D721Med (cell line): ENCODE data around the gene GPR17.

Source experiments
- DNase-seq: peaks from one replicate; pipeline ENCODE4 v3.0.0; 2011; ENCODE audit warnings: low spot score; ENCODE audit not compliant: insufficient read length
- FAIRE-seq: peaks from 2 replicates; lab custom pipeline; 2011; peaks lifted over from hg19 to GRCh38; lab: Jason Lieb, UNC
- TF ChIP-seq, protein P1 (sequence below): IDR thresholded peaks from 2 replicates; pipeline ENCODE4 v1.5.1; 2012; ENCODE audit warnings: mild to moderate bottlenecking, control low read depth; ENCODE audit not compliant: insufficient read depth; ENCODE audit errors: missing control alignments

Gene GPR17

GRCh38 chr2:127650785-127651380 lies 4.9 kb downstream of the GPR17 start:
- no peak for FAIRE-seq
- TF ChIP-seq, protein P1, sequence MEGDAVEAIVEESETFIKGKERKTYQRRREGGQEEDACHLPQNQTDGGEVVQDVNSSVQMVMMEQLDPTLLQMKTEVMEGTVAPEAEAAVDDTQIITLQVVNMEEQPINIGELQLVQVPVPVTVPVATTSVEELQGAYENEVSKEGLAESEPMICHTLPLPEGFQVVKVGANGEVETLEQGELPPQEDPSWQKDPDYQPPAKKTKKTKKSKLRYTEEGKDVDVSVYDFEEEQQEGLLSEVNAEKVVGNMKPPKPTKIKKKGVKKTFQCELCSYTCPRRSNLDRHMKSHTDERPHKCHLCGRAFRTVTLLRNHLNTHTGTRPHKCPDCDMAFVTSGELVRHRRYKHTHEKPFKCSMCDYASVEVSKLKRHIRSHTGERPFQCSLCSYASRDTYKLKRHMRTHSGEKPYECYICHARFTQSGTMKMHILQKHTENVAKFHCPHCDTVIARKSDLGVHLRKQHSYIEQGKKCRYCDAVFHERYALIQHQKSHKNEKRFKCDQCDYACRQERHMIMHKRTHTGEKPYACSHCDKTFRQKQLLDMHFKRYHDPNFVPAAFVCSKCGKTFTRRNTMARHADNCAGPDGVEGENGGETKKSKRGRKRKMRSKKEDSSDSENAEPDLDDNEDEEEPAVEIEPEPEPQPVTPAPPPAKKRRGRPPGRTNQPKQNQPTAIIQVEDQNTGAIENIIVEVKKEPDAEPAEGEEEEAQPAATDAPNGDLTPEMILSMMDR: no peak
- no peak for DNase-seq

DNA sequence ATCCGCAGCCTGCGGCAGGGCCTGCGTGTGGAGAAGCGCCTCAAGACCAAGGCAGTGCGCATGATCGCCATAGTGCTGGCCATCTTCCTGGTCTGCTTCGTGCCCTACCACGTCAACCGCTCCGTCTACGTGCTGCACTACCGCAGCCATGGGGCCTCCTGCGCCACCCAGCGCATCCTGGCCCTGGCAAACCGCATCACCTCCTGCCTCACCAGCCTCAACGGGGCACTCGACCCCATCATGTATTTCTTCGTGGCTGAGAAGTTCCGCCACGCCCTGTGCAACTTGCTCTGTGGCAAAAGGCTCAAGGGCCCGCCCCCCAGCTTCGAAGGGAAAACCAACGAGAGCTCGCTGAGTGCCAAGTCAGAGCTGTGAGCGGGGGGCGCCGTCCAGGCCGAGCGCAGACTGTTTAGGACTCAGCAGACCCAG lies 5.4 kb downstream of the GPR17 start:
- no peak for FAIRE-seq
- no peak for DNase-seq
- TF ChIP-seq, protein P1: no peak

- no peak for FAIRE-seq
Measured at GRCh38 chr2:127651971-127652550, 6.1 kb downstream of the GPR17 start.

GRCh38 chr2:127652786-127653357 lies 6.9 kb downstream of the GPR17 start:
- no peak for DNase-seq
- no peak for FAIRE-seq
- TF ChIP-seq, protein P1: no peak

More at GRCh38 chr2:127651971-127652550, 6.1 kb downstream of the GPR17 start:
- no peak for DNase-seq
- TF ChIP-seq, protein P1: no peak

DNA sequence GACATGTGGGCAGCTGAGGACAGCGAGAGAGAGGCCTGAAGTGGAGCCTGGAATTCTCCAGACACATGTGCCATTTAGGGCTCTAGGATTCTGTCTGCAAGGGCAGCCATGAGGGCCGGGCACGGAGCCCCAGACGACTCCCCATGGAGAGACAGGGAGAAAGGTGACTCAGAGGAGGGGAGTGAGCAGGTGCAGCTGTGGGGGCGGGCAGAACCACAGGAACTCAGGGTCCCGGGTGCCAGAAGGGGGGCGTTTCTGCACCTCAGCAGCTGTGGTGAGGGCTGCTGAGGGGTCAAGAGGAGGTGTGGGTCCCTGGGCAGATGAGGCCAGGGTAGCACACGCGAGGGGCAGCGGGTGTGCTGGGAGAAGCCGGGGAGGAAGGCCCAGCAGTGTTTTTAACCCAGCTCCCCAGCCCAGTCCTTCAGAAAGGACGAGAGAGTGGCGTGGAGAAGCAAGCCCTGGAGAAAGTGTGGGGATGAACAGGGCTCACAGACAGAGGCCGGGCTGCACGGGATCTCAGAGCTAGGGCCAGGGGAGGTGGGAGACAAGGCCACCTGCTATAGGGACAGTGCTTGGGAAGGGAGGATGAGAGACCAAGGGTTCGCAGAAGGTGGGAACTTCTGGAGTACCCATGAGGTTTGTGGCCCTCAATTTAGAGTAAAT lies 7.6 kb downstream of the GPR17 start:
- TF ChIP-seq, protein P1: no peak
- FAIRE-seq (no peak), DNase-seq (no peak)

- DNase-seq: no peak
- TF ChIP-seq, protein P1: no peak
- no peak for FAIRE-seq
Measured at GRCh38 chr2:127654084-127654837, 8.3 kb downstream of the GPR17 start.
